Esophagus (tissue), 2 donors: ENCODE results near the gene CATSPER1. TPM values are rescaled to one million over a fixed set of nuclear protein-coding genes. Genes with fewer than 3 reads are reported as not detected.
A peak's percentile ranks its signal among the peaks of the same experiment; 100 is the strongest.

Experiments used
- H3K27ac ChIP-seq, 2 donors: one replicate each; pipeline ENCODE4 v1.5.1; 2013; ENCODE audit warnings: low read depth in 2 of 2, mild to moderate bottlenecking in 2 of 2, inconsistent platforms in 1 of 2, low read length in 1 of 2, moderate library complexity in 1 of 2
- H3K27me3 ChIP-seq, 2 donors: one replicate each; pipeline ENCODE4 v1.6.1; 2013; ENCODE audit warnings: low read length in 2 of 2, control low read depth in 1 of 2, mild to moderate bottlenecking in 1 of 2; ENCODE audit not compliant: insufficient read depth in 2 of 2, control insufficient read depth in 1 of 2
- H3K36me3 ChIP-seq, 2 donors: one replicate each; pipeline ENCODE4 v1.6.1; 2013; ENCODE audit warnings: low read length in 1 of 2; ENCODE audit not compliant: control insufficient read depth in 2 of 2, insufficient read depth in 2 of 2
- H3K4me1 ChIP-seq, 2 donors: one replicate each; pipeline ENCODE4 v1.6.1; 2013; ENCODE audit warnings: low read length in 1 of 2; ENCODE audit not compliant: control insufficient read depth in 2 of 2, insufficient read depth in 2 of 2
- H3K4me3 ChIP-seq, 2 donors: one replicate each; pipeline ENCODE4 v1.5.1; 2013; ENCODE audit warnings: low read length in 2 of 2, mild to moderate bottlenecking in 2 of 2, low read depth in 1 of 2, moderate library complexity in 1 of 2
- H3K9me3 ChIP-seq, 2 donors: one replicate each; pipeline ENCODE4 v1.6.1; 2013; ENCODE audit warnings: mild to moderate bottlenecking in 2 of 2, low read depth in 1 of 2, low read length in 1 of 2, moderate library complexity in 1 of 2; ENCODE audit not compliant: control insufficient read depth in 2 of 2, insufficient read depth in 1 of 2
- WGBS, 2 donors: extraction: QIAGEN DNeasy Blood & Tissue Kit; methylation state at CpG; one replicate each; pipeline ENCODE4 v1.1.7; 2013; 5-methylcytosine and 5-hydroxymethylcytosine counted together
- polyA plus RNA-seq, 2 donors: library from polyadenylated mRNA; stranded (reverse); fragments of 200-250 nt; gene quantifications; one replicate each; pipeline ENCODE4 v1.2.3, GENCODE V29; 2013
- donor health status: healthy with polysubstance abuse.
- donor health status: Bipolar disorder and iron deficiency.

Gene CATSPER1
- polyA plus RNA-seq, 2 donors: 0.05 to 0.06 TPM

DNA sequence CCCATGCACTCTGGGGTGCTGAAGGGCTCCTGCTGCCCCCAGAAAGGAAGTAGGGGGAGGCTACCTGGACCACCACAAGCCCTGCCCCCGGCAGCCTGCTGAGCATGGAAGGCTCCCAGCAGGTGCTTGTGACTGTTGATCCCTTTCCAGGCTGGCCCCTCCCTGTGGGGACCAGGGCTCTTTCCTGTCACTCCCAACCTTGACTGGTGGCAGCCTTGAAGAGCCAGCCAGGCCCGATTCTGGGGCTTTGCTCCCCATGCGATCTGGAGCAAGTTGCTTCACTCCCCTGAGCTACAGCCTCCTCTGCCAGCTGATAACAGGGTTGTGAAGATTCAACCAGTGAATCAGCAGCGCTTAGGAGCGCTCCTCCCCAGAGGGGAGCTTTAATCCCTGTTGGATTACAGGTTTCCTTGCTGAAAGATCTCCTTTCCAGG, 19.1 kb downstream of the CATSPER1 start:
- H3K27me3 ChIP-seq: no peaks in the 10 kb centered on the region
- no peaks in the 10 kb centered on the region for H3K9me3 ChIP-seq
- WGBS, 2 donors: 47 to 51% methylated on average over 5 of the region's 5 CpGs
- H3K4me1 ChIP-seq: peaks cover 5 to 6% of the 10 kb centered on the region in 2 donors
- no peak overlapping the region for H3K27ac ChIP-seq
- peaks cover 0 to 4% of the 10 kb centered on the region in 2 donors for H3K36me3 ChIP-seq
- H3K4me3 ChIP-seq: no peak overlapping the region

DNA sequence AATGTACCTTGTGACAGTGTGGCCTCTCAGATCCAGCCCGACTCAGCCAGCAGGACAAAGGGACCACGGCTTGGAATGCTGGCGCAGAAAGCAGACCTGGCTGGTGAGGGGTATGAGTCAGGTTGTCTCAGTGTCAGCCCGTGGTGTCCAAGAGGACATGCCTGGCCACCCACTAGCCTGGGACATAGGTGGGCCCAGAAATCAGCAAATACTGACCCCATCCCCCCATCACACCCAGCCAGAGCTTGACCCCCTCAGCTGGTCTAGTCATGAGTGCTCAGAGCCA, 19.4 kb downstream of the CATSPER1 start:
- peaks cover 0 to 4% of the 10 kb centered on the region in 2 donors for H3K36me3 ChIP-seq
- WGBS, 2 donors: 63 to 67% methylated on average over 4 of the region's 4 CpGs
- H3K4me1 ChIP-seq: peaks cover 3 to 5% of the 10 kb centered on the region in 2 donors
- no peaks in the 10 kb centered on the region for H3K9me3 ChIP-seq
- no peak overlapping the region for H3K27ac ChIP-seq
- no peaks in the 10 kb centered on the region for H3K27me3 ChIP-seq
- no peak overlapping the region for H3K4me3 ChIP-seq

DNA sequence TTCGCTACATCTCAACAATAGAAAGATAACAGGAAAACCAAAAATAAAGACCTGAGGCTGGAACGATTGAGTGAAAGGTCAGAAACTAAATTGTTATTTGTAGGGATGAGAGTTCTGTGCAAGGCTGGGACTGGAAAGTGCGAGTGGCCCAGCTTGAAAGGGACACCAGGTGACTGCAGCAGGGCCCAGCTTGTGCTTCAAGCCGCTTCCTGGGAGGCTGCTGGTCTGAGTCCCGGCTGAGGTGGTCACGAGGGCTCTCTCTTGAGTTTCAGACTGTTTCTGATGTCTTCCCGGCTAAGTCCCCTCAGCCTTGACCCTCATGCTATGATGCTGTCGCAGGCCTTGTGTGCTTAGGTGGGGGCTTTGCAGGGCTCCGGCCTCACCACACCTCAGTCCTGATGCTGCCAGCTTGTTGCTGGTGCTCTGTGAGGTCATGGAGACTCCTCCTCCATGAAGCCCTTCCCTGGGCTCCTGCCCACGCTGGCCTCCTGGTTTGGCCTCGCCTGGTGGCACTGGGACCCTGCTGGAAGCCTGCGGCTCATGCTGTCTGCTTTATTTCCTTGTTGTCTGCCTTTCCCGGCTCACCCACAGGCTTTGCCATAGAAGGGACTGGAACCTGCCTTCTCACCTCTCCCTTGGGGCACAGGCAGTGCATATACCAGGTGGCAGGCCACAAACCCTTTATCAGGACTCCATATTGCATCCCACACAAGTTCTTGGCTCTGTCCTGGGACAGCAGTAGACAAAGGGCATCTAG, 20.0 kb downstream of the CATSPER1 start:
- 85 to 94% methylated on average over 13 of the region's 13 CpGs for WGBS, 2 donors
- Histone ChIP-seq H3K27ac (no peak overlapping the region), H3K9me3 (no peaks in the 10 kb centered on the region), H3K27me3 (no peaks in the 10 kb centered on the region), H3K4me1 (peaks cover 3 to 5% of the 10 kb centered on the region in 2 donors), H3K4me3 (no peak overlapping the region), H3K36me3 (peaks cover 0 to 4% of the 10 kb centered on the region in 2 donors)

DNA sequence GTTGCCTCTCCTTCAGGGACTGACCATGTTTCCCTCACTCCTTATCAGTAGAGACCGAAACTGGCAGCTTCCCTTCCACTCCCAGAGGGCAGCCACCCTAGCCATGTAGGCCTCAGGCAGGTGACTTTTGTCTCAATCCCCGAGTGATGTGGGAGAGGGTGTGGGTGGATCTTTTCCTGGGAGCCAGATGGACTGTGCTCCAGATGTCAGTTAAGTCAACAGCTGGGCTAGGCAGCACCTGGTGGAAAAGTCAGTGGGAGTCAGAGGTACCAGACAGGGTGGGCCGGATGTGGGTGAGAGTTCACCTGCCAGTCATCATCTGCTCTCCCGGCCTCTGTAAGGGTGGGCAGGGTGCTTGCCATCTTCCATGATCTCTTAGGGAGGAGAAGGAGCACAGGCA, 22.1 kb downstream of the CATSPER1 start:
- no peaks in the 10 kb centered on the region for H3K9me3 ChIP-seq
- peaks cover 3 to 5% of the 10 kb centered on the region in 2 donors for H3K4me1 ChIP-seq
- H3K36me3 ChIP-seq: peaks cover 5 to 9% of the 10 kb centered on the region in 2 donors
- 81 to 83% methylated on average over 4 of the region's 4 CpGs for WGBS, 2 donors
- H3K27ac ChIP-seq: no peak overlapping the region
- H3K27me3 ChIP-seq: no peaks in the 10 kb centered on the region
- no peak overlapping the region for H3K4me3 ChIP-seq

DNA sequence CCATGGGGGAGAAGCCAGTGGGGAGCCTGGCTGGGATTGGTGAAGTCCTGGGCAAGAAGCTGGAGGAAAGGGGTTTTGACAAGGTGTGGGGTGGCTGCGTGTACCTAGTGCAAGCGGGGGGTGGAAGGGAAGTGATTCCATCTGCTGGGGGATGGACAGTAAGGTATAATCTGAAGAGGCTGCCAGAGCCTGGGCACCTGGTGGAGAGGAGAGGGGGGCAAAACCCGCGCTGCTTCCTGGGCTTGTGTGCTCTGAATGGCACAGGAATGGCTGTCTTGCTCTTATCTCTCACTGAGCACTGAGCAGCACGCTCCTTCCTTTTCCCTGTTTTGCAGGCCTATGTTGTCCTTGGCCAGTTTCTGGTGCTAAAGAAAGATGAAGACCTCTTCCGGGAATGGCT, 23.0 kb downstream of the CATSPER1 start:
- WGBS, 2 donors: 55 to 69% methylated on average over 6 of the region's 6 CpGs

DNA sequence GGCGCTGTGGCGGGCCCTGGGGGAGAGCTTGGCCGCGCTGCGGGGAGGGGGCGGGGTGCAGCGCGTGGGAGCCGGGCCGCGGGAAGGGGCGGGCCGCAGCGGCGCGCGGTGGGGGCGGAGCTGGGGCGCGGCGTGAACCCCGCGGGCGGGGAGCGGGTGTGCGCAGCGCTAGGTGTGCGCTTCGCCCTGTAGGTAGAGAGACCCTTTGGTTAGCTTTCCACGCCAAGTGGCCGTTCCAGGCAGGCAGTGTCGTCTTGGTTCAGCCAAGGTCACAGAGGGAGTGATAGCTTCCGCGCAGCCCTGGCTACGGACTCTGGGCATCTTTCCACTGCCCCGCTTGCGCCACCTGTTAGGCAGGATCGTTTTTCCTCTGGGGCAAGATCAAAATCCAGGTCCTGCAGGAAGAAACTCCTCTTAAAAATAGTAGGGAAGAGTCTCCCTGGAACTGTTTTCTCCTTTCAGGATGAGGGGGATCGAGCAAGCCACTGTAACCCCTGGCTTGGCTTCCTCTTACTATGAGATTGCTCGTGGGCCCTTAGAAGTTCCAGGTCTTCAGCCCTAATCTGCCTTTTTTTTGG, 23.5 kb downstream of the CATSPER1 start:
- Histone ChIP-seq H3K27me3 (no peaks in the 10 kb centered on the region), H3K36me3 (peaks cover 5 to 21% of the 10 kb centered on the region in 2 donors), H3K9me3 (no peaks in the 10 kb centered on the region), H3K4me1 (peaks cover 3 to 5% of the 10 kb centered on the region in 2 donors), H3K27ac (peak overlapping the region; percentile 96 to 99), H3K4me3 (peak overlapping the region; percentile 76 to 97)
- 1% methylated on average over 34 to 40 of the region's 40 CpGs for WGBS, 2 donors

More for the DNA sequence above, 23.0 kb downstream of the CATSPER1 start:
- Histone ChIP-seq H3K27ac (peak overlapping the region in 1 of 2 donors; percentile 99), H3K36me3 (peaks cover 5 to 17% of the 10 kb centered on the region in 2 donors), H3K4me3 (peak overlapping the region in 1 of 2 donors; percentile 97), H3K9me3 (no peaks in the 10 kb centered on the region), H3K4me1 (peaks cover 3 to 5% of the 10 kb centered on the region in 2 donors), H3K27me3 (no peaks in the 10 kb centered on the region)

DNA sequence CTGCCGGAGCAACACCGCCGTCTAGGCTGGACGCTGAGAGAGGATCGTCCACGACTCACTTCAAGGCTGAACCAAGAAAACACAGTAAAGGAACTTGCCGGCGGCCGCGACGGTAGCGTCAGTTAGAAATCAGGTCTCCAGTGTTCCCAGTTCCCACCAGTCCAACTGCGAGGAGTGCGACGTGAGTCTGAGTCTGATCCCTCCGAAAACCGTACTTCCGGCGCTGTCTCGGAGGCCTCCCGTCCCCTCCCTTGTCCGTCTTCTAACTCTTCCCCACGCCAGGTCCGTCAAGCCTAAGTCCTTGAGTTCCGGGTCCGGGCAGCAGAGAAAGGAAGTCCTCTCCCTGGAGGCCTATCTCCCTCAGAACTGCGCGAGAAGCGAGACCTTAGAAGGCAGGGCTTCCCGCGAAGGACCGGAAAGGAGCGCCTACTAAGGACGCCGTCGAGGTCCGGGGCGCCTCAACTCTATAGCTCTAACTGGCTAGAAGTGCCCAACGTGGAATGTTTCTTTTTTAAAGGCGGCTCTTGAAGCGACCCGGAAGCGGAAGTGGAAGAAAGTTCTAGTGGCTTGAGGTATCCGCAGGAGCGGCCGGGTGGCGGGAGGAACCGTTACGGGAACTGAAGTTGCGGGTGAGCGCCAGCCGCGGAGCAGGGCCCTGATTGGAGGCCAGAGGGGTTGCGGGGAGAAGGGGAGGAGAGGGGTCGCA, 24.2 kb downstream of the CATSPER1 start, which contains the start of the genes BANF1 and EIF1AD:
BANF1 (plus strand) TSS at position 562 of the 706 bp plus-strand sequence. CDS start 748 bp downstream, outside the sequence.
EIF1AD (minus strand) TSS at position 216 of the 706 bp plus-strand sequence. CDS start 1,768 bp downstream, outside the sequence.
- no peaks in the 10 kb centered on the region for H3K9me3 ChIP-seq
- H3K27me3 ChIP-seq: no peaks in the 10 kb centered on the region
- peaks cover 5 to 26% of the 10 kb centered on the region in 2 donors for H3K36me3 ChIP-seq
- H3K4me3 ChIP-seq: peak within 1 kb of the TSS; percentile 76 to 97
- peaks cover 3 to 5% of the 10 kb centered on the region in 2 donors for H3K4me1 ChIP-seq
- 0% methylated on average over 55 of the region's 55 CpGs for WGBS, 2 donors
- peak within 1 kb of the TSS; percentile 96 to 99 for H3K27ac ChIP-seq

DNA sequence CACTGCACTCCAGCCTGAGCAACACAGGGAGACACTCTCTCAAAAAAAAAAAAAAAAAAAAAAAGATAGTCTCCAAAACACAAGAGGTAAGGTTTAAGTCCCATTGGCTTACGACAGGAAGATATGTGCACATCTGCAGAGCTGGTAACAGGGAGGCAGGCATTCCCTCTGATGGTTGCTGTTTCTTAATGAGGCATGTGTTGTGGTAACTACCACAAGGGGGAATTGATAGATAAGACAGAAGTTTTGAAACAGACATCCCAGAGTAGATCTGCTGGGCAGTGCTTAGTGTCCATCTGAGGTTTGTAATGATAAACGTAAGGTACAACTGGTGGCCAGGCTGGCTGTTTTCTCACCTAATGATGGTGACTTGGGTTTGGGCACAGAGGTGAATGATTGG, 29.0 kb downstream of the CATSPER1 start:
- Histone ChIP-seq H3K27me3 (no peaks in the 10 kb centered on the region), H3K9me3 (no peaks in the 10 kb centered on the region), H3K4me3 (no peak overlapping the region), H3K36me3 (peaks cover 5 to 22% of the 10 kb centered on the region in 2 donors), H3K4me1 (no peaks in the 10 kb centered on the region), H3K27ac (no peak overlapping the region)
- WGBS, 2 donors: 81 to 86% methylated on average over 2 of the region's 2 CpGs

DNA sequence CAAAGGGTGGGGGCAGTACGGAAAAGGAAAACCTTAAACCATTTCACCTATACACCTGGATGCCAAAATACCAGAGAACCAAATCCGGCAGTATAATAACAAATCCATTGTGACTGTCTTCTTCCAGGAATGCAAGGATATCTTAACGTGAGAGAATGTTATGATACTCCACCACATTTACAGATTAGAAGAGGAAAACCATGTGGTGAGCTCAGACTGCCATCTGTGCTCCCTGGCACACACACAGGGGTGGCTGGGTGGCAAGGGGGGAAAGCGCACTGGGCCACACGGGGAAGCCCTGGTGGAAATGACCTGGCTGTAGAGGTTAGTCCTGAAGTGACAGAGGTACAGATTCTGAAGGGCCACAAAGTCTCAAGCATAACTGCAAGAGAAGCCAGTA, 34.2 kb downstream of the CATSPER1 start:
- H3K4me1 ChIP-seq: no peaks in the 10 kb centered on the region
- no peaks in the 10 kb centered on the region for H3K9me3 ChIP-seq
- WGBS, 2 donors: 81 to 83% methylated on average over 5 of the region's 5 CpGs
- H3K4me3 ChIP-seq: no peak overlapping the region
- no peaks in the 10 kb centered on the region for H3K27me3 ChIP-seq
- H3K36me3 ChIP-seq: no peaks in the 10 kb centered on the region
- H3K27ac ChIP-seq: no peak overlapping the region
